ENCODE measurements around the gene UFC1. TPM values are rescaled to one million over a fixed set of nuclear protein-coding genes. Genes with fewer than 3 reads are reported as not detected.

UFC1 gene
- total and polyA plus RNA-seq, 2 of the 13 experiments (the other 11 are each of a cell fraction or from before 2014, with no cell fraction given), result 72.8 to 85.2 TPM

GRCh38 chr1:161165742-161166668 lies 12.2 kb downstream of the UFC1 start, which contains the start of gene PPOX (continued):
- TF ChIP-seq SRY (CRISPR knock-in tag; IDR thresholded peaks at IDR 0.05) (peak; percentile 23; the same call in 1 of the 2 replicates), ZNF225 (CRISPR knock-in tag; IDR thresholded peaks at IDR 0.05) (peak; percentile 67; the same call in 1 of the 2 replicates), ZNF484 (CRISPR knock-in tag; IDR thresholded peaks at IDR 0.05; ENCODE audit: borderline replicate concordance, low read depth) (no peak), CHCHD3 (CRISPR knock-in tag; IDR thresholded peaks at IDR 0.05) (no peak), ZBTB42 (CRISPR knock-in tag; IDR thresholded peaks at IDR 0.05) (no peak), TBL1XR1 (IDR thresholded peaks at IDR 0.05; ENCODE audit: borderline replicate concordance, low read length, partially characterized antibody) (no peak), CENPT (CRISPR knock-in tag; IDR thresholded peaks at IDR 0.05; ENCODE audit: low read depth) (0 out of 2 replicates have a peak, but pooled peaks have one; percentile 65), SAFB2 (CRISPR knock-in tag; IDR thresholded peaks at IDR 0.05; ENCODE audit: borderline replicate concordance, low read depth) (peak; percentile 49; the same call in 1 of the 2 replicates), HINFP (CRISPR knock-in tag; IDR thresholded peaks at IDR 0.05; ENCODE audit: low read depth) (no peak), ZFYVE20 (CRISPR knock-in tag; IDR thresholded peaks at IDR 0.05; ENCODE audit: borderline replicate concordance, low read depth) (no peak), IKZF1 (IDR thresholded peaks at IDR 0.05) (no peak), ZNF280B (CRISPR knock-in tag; IDR thresholded peaks at IDR 0.05; ENCODE audit: borderline replicate concordance) (peak; percentile 23; the same call in 1 of the 2 replicates), RXRB (CRISPR knock-in tag; IDR thresholded peaks at IDR 0.05; ENCODE audit: borderline replicate concordance) (no peak), SAP130 (CRISPR knock-in tag; IDR thresholded peaks at IDR 0.05; ENCODE audit: low read depth) (peak; percentile 93), HOXA3 (CRISPR knock-in tag; IDR thresholded peaks at IDR 0.05) (peak; percentile 67), ZNF552 (CRISPR knock-in tag; IDR thresholded peaks at IDR 0.05; ENCODE audit: borderline replicate concordance) (0 out of 2 replicates have a peak, but pooled peaks have one; percentile 35), ZKSCAN5 (CRISPR knock-in tag; IDR thresholded peaks at IDR 0.05) (no peak), IRX3 (CRISPR knock-in tag; IDR thresholded peaks at IDR 0.05; ENCODE audit: borderline replicate concordance, low read depth) (no peak), FOXP4 (CRISPR knock-in tag; IDR thresholded peaks at IDR 0.05) (peak; percentile 56), CERS6 (CRISPR knock-in tag; IDR thresholded peaks at IDR 0.05) (0 out of 2 replicates have a peak, but pooled peaks have one; percentile 11), FOXM1 (CRISPR knock-in tag; IDR thresholded peaks at IDR 0.05) (no peak), ATAD3A (CRISPR knock-in tag; IDR thresholded peaks at IDR 0.05) (no peak), HOXA9 (CRISPR knock-in tag; IDR thresholded peaks at IDR 0.05; ENCODE audit: borderline replicate concordance) (no peak)

All from HepG2 (cell line).